ENCODE measurements around the gene TTC34.

The TTC34 gene

DNA sequence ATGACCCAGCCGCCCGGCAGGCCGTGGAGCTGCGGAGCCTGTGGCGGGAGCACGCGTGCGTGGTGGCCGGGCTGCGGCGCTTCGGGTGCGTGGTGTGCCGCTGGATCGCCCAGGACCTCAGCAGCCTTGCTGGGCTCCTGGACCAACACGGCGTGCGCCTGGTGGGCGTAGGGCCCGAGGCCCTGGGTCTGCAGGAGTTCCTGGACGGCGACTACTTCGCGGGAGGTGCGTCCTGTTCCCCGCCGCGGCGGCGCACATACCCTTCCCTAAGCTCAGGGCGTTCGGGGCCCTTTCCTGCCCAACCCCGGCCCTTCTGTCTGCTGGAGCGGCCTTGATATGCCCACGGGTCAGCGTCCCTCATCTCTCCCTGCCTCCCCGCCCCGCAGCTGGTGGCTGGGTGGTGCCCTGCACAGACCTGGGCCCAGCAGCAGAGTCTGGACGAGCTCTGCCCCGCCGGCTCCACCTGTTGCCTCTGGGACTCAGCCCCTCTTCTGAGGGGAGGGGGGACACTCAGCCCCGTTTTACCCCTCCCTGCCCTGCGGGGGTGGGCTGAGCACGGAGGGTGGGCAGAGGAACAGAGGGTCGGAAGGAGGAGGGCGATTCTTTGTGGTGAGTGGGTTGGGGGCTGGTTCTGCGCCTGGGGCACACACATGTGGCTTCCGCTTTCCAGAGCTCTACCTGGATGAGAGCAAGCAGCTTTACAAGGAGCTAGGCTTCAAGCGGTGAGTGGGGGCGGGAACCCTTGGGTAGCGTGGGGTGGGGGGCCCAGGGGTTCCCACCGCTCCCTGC, 214.2 kb downstream of the TTC34 start:
- DNase-seq: no peak

DNA sequence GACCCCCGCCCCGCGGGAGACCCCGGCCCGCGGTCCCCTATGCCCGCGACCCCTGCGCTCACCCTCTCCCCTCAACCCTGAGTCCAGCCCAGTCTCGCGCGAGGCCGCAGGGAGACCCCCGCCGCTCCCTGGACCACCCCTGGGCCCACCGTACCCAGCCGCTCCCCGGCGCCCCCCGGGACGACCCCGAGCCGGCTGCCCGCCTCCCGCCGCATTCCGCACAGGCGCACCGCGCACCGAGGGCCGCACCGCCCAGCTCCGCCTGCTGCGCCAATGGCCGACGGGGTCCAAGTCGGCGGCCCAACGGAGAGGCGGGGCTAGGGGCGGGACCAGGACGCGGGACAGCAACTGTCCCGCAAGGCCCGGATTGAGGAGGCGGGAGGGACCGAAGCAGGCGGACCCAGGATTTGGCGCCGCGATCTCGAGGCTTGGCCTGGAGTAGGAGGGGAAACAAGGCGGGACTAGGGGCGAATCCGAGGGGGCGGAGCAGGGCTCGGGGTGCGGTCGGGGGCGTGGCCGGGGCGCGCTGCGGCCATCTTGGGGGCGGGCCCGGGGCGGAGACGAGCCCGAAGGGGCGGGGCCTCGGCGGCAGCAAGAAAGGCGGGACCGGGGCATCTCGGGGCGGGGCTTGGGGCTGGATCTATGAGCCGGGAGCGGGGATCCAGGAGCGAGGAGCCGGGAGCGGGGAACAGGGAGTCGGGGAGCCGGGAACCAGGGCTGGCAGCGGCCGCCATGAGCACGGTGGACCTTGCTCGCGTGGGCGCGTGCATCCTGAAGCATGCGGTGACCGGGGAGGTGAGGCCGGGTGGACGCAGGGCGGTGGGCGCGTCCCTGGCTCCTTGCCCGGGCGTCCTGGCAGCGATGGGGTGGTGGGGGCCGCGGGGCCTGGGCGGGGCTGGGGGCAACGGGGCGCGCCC, 215.1 kb downstream of the TTC34 start, which contains the start of gene PRXL2B:
PRXL2B (plus strand) TSS at position 624 of the 917 bp plus-strand sequence; CDS start at position 733, 109 bp downstream.
- peak; percentile 99 to 100 for DNase-seq

Data from stimulated activated CD4-positive, alpha-beta T cell treated with anti-CD3 and anti-CD28 coated beads, Interleukin-2, amount 100 ng/mL, for 48 hours (primary cell).